WTC11 (cell line): ENCODE data around the gene LMF1.

Source experiments
- ATF1 ChIP-seq: sonication (generic); formaldehyde crosslinking; IDR thresholded peaks from 2 replicates; pipeline ENCODE4 v1.8.1; 2023; ENCODE audit warnings: mild to moderate bottlenecking, moderate library complexity, missing genetic modification reagents
- CREM ChIP-seq: sonication (generic); formaldehyde crosslinking; IDR thresholded peaks from 2 replicates; pipeline ENCODE4 v1.8.1; 2022; ENCODE audit warnings: mild to moderate bottlenecking, missing genetic modification reagents, moderate library complexity
- ELF4 ChIP-seq: sonication (generic); formaldehyde crosslinking; IDR thresholded peaks from 2 replicates; pipeline ENCODE4 v1.8.1; 2022; ENCODE audit warnings: low read depth, mild to moderate bottlenecking, moderate library complexity, missing genetic modification reagents
- JUN ChIP-seq: sonication (generic); formaldehyde crosslinking; IDR thresholded peaks from 2 replicates; pipeline ENCODE4 v1.8.0; 2023; ENCODE audit warnings: mild to moderate bottlenecking, missing genetic modification reagents
- ZBTB21 ChIP-seq: sonication (generic); formaldehyde crosslinking; IDR thresholded peaks from 2 replicates; pipeline ENCODE4 v1.8.1; 2023; ENCODE audit warnings: mild to moderate bottlenecking, missing genetic modification reagents, borderline replicate concordance
- ZNF138 ChIP-seq: sonication (generic); formaldehyde crosslinking; conservative IDR thresholded peaks from 2 replicates; pipeline ENCODE4 v1.8.1; 2022; ENCODE audit warnings: mild to moderate bottlenecking, moderate library complexity, missing genetic modification reagents
- TF ChIP-seq, protein P1 (sequence below): fragments of 200-600 bp; IDR thresholded peaks from 2 replicates; pipeline ENCODE4 v1.8.0; 2022; ENCODE audit warnings: antibody characterized with exemption
- TF ChIP-seq, protein P2 (sequence below): sonication (generic); formaldehyde crosslinking; IDR thresholded peaks from 2 replicates; pipeline ENCODE4 v1.8.0; 2022; ENCODE audit warnings: mild to moderate bottlenecking, missing genetic modification reagents
- TF ChIP-seq, protein P3 (sequence below): sonication (generic); formaldehyde crosslinking; IDR thresholded peaks from 2 replicates; pipeline ENCODE4 v1.8.0; 2022; ENCODE audit warnings: mild to moderate bottlenecking, missing genetic modification reagents
- TF ChIP-seq, protein P4 (sequence below): sonication (generic); formaldehyde crosslinking; IDR thresholded peaks from 2 replicates; pipeline ENCODE4 v1.8.1; 2023; ENCODE audit warnings: mild to moderate bottlenecking, missing genetic modification reagents, moderate library complexity
- TF ChIP-seq, protein P5 (sequence below): sonication (generic); formaldehyde crosslinking; IDR thresholded peaks from 2 replicates; pipeline ENCODE4 v1.8.1; 2022; ENCODE audit warnings: missing genetic modification reagents, borderline replicate concordance
- TF ChIP-seq, protein P6 (sequence below): sonication (generic); formaldehyde crosslinking; IDR thresholded peaks from 2 replicates; pipeline ENCODE4 v1.8.0; 2022; ENCODE audit warnings: mild to moderate bottlenecking, missing genetic modification reagents

DNA sequence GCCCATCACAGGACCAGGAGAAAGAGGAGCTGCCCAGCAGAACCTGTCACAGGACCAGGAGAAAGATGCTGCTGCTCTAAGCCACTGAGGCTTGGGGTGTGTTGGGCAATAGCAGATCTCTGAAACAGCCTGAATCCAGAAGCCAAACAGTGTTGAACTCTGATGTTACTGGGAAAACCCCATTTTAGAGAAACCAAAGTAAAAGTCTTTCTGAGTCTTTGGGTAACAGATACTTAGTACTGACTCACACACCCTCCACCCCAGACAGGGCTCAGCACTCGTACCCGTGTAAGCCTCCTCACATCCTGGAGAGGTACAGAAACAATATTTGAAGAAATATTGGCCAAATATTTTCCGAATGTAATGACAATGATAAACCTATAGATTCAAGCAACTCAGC, 87.4 kb downstream of the LMF1 start:
- TF ChIP-seq, protein P1, sequence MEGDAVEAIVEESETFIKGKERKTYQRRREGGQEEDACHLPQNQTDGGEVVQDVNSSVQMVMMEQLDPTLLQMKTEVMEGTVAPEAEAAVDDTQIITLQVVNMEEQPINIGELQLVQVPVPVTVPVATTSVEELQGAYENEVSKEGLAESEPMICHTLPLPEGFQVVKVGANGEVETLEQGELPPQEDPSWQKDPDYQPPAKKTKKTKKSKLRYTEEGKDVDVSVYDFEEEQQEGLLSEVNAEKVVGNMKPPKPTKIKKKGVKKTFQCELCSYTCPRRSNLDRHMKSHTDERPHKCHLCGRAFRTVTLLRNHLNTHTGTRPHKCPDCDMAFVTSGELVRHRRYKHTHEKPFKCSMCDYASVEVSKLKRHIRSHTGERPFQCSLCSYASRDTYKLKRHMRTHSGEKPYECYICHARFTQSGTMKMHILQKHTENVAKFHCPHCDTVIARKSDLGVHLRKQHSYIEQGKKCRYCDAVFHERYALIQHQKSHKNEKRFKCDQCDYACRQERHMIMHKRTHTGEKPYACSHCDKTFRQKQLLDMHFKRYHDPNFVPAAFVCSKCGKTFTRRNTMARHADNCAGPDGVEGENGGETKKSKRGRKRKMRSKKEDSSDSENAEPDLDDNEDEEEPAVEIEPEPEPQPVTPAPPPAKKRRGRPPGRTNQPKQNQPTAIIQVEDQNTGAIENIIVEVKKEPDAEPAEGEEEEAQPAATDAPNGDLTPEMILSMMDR = no peak
- TF ChIP-seq ZNF138 (CRISPR knock-in tag) (no peak), CREM (CRISPR knock-in tag) (no peak), ELF4 (CRISPR knock-in tag) (no peak), JUN (CRISPR knock-in tag) (no peak), ATF1 (no peak), ZBTB21 (CRISPR knock-in tag) (no peak)
- TF ChIP-seq, protein P2, sequence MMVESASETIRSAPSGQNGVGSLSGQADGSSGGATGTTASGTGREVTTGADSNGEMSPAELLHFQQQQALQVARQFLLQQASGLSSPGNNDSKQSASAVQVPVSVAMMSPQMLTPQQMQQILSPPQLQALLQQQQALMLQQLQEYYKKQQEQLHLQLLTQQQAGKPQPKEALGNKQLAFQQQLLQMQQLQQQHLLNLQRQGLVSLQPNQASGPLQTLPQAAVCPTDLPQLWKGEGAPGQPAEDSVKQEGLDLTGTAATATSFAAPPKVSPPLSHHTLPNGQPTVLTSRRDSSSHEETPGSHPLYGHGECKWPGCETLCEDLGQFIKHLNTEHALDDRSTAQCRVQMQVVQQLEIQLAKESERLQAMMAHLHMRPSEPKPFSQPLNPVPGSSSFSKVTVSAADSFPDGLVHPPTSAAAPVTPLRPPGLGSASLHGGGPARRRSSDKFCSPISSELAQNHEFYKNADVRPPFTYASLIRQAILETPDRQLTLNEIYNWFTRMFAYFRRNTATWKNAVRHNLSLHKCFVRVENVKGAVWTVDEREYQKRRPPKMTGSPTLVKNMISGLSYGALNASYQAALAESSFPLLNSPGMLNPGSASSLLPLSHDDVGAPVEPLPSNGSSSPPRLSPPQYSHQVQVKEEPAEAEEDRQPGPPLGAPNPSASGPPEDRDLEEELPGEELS (CRISPR knock-in tag) = no peak
- TF ChIP-seq, protein P3, sequence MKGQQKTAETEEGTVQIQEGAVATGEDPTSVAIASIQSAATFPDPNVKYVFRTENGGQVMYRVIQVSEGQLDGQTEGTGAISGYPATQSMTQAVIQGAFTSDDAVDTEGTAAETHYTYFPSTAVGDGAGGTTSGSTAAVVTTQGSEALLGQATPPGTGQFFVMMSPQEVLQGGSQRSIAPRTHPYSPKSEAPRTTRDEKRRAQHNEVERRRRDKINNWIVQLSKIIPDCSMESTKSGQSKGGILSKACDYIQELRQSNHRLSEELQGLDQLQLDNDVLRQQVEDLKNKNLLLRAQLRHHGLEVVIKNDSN (CRISPR knock-in tag) = no peak
- TF ChIP-seq, protein P4, sequence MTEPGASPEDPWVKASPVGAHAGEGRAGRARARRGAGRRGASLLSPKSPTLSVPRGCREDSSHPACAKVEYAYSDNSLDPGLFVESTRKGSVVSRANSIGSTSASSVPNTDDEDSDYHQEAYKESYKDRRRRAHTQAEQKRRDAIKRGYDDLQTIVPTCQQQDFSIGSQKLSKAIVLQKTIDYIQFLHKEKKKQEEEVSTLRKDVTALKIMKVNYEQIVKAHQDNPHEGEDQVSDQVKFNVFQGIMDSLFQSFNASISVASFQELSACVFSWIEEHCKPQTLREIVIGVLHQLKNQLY = no peak
- TF ChIP-seq, protein P5, sequence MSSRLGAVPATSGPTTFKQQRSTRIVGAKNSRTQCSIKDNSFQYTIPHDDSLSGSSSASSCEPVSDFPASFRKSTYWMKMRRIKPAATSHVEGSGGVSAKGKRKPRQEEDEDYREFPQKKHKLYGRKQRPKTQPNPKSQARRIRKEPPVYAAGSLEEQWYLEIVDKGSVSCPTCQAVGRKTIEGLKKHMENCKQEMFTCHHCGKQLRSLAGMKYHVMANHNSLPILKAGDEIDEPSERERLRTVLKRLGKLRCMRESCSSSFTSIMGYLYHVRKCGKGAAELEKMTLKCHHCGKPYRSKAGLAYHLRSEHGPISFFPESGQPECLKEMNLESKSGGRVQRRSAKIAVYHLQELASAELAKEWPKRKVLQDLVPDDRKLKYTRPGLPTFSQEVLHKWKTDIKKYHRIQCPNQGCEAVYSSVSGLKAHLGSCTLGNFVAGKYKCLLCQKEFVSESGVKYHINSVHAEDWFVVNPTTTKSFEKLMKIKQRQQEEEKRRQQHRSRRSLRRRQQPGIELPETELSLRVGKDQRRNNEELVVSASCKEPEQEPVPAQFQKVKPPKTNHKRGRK (CRISPR knock-in tag) = no peak
- TF ChIP-seq, protein P6, sequence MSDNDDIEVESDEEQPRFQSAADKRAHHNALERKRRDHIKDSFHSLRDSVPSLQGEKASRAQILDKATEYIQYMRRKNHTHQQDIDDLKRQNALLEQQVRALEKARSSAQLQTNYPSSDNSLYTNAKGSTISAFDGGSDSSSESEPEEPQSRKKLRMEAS (CRISPR knock-in tag) = no peak
